ENCODE data around the gene MYEOV.

DNA sequence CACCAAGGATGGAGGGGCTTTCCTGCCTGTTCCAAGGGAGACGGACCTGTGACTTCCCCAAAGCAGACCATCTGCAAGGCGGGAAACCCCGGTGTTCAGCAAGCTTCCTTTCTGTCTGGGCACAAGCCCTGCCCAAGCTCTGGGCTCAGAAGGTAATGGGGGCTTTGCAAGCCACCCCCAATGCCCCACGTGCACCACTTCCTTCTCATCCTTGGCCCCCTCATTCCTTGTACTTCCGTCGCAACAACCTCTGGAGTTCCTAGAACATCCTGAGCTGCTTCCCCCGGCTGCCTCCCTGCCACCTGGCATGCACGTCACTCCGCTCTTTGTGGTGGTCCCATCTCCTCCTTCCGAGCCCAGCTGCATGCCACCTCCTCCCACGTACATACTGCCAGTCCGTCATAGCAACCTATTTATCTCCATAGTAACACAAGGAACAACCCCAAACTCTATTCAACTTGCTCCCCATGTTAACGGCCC lies 3.9 kb downstream of the MYEOV start:
- TF ChIP-seq, protein P1, sequence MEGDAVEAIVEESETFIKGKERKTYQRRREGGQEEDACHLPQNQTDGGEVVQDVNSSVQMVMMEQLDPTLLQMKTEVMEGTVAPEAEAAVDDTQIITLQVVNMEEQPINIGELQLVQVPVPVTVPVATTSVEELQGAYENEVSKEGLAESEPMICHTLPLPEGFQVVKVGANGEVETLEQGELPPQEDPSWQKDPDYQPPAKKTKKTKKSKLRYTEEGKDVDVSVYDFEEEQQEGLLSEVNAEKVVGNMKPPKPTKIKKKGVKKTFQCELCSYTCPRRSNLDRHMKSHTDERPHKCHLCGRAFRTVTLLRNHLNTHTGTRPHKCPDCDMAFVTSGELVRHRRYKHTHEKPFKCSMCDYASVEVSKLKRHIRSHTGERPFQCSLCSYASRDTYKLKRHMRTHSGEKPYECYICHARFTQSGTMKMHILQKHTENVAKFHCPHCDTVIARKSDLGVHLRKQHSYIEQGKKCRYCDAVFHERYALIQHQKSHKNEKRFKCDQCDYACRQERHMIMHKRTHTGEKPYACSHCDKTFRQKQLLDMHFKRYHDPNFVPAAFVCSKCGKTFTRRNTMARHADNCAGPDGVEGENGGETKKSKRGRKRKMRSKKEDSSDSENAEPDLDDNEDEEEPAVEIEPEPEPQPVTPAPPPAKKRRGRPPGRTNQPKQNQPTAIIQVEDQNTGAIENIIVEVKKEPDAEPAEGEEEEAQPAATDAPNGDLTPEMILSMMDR (conservative IDR thresholded peaks at IDR 0.05): no peak
- no peak for TF ChIP-seq EZH2 (IDR thresholded peaks at IDR 0.05; ENCODE audit: low read depth)
